Measurements from ENCODE around the gene ANGEL1. TPM values are rescaled to one million over a fixed set of nuclear protein-coding genes. Genes with fewer than 3 reads are reported as not detected.

The ANGEL1 gene
- total RNA-seq, 4 donors from 2014 or later, result 7.9 to 15.8 (median 11.3) TPM

Other genes with a start within 250 kb of the ANGEL1 start
- 10 to 100 TPM in 2 of 4 donors, 1 to 10 TPM in 2; 5.6 to 17.5 (median 9.2) TPM for gene VASH1, start 51.4 kb downstream of the ANGEL1 start, total RNA-seq
- gene LRRC74A, start 13.5 kb upstream of the ANGEL1 start, total RNA-seq, result not detected
- 100 to 1,000 TPM in 1 of 4 donors, 10 to 100 TPM in 3; 58.6 to 105 (median 98.4) TPM for gene IRF2BPL, start 215.8 kb upstream of the ANGEL1 start, total RNA-seq